Right atrium auricular region (tissue), 2 donors: Measurements from ENCODE around the gene AKAP13. TPM values are rescaled to one million over a fixed set of nuclear protein-coding genes. Genes with fewer than 3 reads are reported as not detected.

Experiments
- DNase-seq: peaks from one replicate; pipeline ENCODE4 v3.0.0-alpha.2; 2019; ENCODE audit warnings: low spot score
- H3K27ac ChIP-seq, 2 donors: fragments of 200-600 bp; sonication (generic); 1 replicate in 1 of 2; 2 replicates in 1 of 2; pipeline ENCODE4 v1.5.1; 2016 to 2019
- H3K27me3 ChIP-seq, 2 donors: fragments of 200-600 bp; sonication (generic); one replicate each; pipeline versions ENCODE4 v1.5.1 to v1.6.0; 2017 to 2019
- H3K36me3 ChIP-seq: fragments of 200-600 bp; sonication (generic); one replicate; pipeline ENCODE4 v1.5.1; 2016
- H3K4me1 ChIP-seq, 2 donors: fragments of 200-600 bp; sonication (generic); one replicate each; pipeline versions ENCODE4 v1.5.1 to v1.6.0; 2017 to 2019
- H3K4me3 ChIP-seq, 2 donors: fragments of 200-600 bp; sonication (generic); 1 replicate in 1 of 2; 2 replicates in 1 of 2; pipeline ENCODE4 v1.5.1; 2017 to 2019; ENCODE audit warnings: mild to moderate bottlenecking in 1 of 2, moderate library complexity in 1 of 2
- H3K9me3 ChIP-seq, 2 donors: fragments of 200-600 bp; sonication (generic); one replicate each; pipeline ENCODE4 v1.5.1; 2019
- total RNA-seq, 2 donors: library from RNA; depleted of rRNA; stranded (reverse); fragments of >200 nt; gene quantifications; one replicate each; pipeline ENCODE4 v1.1.0, GENCODE V29; 2016
- TF ChIP-seq, protein P1 (sequence below), 2 donors: fragments of 200-600 bp; sonication (generic); IDR thresholded peaks; one replicate each; pipeline ENCODE4 v1.5.1; 2019; ENCODE audit warnings: antibody characterized with exemption in 2 of 2

AKAP13 gene
- total RNA-seq, 2 donors from 2014 or later: 293 to 339 TPM

DNA sequence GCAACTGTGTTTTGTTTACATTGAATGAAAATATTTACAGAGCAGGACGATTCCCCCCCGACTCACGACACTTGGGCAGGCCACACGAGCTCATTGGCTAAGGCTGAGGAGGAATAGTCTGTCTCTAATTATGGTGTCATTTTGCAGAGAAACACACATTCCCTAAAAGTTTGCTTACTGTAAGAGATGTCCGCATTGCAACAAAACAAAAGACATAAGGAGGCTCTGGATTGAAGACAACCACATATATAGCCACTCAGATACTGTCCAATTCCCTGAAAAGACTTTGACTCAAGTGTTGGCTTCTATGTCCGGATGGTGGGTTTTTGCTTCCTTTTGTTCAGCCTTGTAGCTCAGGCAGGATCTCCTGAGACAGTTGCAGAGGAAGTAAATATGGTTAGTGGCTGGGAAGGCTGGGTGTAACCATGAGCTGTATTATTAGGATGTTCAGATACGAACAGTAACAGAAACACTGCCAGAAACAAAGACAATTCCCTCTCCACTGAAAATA, 243.9 kb downstream of the AKAP13 start:
- Histone ChIP-seq H3K27me3 (no peaks in the 10 kb centered on the region), H3K4me1 (peaks cover 0 to 99% of the 10 kb centered on the region in 2 donors), H3K36me3 (peaks cover 26% of the 10 kb centered on the region), H3K27ac (peak overlapping the region; percentile 84 to 91), H3K4me3 (peak overlapping the region; percentile 12 to 54), H3K9me3 (no peaks in the 10 kb centered on the region)
- TF ChIP-seq, protein P1, sequence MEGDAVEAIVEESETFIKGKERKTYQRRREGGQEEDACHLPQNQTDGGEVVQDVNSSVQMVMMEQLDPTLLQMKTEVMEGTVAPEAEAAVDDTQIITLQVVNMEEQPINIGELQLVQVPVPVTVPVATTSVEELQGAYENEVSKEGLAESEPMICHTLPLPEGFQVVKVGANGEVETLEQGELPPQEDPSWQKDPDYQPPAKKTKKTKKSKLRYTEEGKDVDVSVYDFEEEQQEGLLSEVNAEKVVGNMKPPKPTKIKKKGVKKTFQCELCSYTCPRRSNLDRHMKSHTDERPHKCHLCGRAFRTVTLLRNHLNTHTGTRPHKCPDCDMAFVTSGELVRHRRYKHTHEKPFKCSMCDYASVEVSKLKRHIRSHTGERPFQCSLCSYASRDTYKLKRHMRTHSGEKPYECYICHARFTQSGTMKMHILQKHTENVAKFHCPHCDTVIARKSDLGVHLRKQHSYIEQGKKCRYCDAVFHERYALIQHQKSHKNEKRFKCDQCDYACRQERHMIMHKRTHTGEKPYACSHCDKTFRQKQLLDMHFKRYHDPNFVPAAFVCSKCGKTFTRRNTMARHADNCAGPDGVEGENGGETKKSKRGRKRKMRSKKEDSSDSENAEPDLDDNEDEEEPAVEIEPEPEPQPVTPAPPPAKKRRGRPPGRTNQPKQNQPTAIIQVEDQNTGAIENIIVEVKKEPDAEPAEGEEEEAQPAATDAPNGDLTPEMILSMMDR (IDR thresholded peaks at IDR 0.05): no peak
- DNase-seq: no peak

DNA sequence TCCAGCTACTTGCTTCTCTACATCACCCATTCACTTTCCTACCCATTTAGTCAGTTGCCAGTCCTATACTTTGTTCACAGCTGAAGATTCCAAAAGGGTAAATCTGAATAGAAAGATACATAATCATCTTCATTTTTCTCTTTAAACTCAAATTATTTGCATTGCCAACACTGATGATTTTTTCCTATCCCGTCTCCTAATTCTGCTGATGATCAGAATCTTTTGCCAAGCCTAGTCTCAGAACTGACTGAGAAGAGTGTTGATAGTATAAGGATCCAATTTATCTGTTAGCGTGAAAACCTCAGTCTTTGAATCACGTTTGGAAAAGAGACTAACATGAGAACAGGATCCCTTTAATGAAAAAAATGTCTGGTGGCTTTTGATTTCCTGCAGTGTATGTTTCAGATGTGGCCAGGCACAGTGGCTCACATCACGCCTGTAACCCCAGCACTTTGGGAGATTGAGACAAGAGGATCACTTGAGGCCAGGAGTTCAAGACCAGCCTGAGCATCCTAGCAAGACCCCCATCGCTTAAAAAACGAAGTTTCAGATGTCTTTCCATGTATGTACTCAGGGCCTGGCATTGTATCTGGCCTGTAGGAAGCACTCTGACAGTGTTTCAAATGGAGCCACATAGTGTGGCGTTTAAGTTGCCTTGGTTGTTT, 244.9 kb downstream of the AKAP13 start:
- Histone ChIP-seq H3K27me3 (no peaks in the 10 kb centered on the region), H3K27ac (peak overlapping the region; percentile 84 to 91), H3K9me3 (no peaks in the 10 kb centered on the region), H3K4me3 (peak overlapping the region in 1 of 2 donors; percentile 54), H3K36me3 (peaks cover 26% of the 10 kb centered on the region), H3K4me1 (peaks cover 0 to 91% of the 10 kb centered on the region in 2 donors)
- TF ChIP-seq, protein P1 (IDR thresholded peaks at IDR 0.05): no peak
- DNase-seq: no peak

DNA sequence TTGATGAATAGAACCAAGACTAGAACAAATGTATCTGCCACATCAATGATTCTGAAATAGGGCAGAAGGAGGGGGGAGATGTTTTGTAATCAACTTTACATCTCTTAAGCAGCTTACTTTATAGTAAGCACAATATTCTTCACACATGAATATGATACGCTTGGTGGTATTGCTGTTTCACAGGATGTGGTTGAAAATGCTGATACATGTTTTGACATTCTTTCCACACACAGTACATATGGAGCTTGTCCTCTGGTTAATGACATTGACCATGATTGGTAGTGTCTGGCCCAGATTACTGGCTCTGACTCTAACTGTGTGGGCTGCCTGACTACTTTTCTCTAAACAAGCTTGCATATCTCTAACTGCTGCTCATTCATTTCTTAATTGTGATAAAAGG, 245.5 kb downstream of the AKAP13 start:
- no peak for DNase-seq
- peak overlapping the region; percentile 84 to 91 for H3K27ac ChIP-seq
- no peaks in the 10 kb centered on the region for H3K9me3 ChIP-seq
- no peaks in the 10 kb centered on the region for H3K27me3 ChIP-seq
- peaks cover 26% of the 10 kb centered on the region for H3K36me3 ChIP-seq
- H3K4me1 ChIP-seq: peaks cover 0 to 91% of the 10 kb centered on the region in 2 donors
- no peak overlapping the region for H3K4me3 ChIP-seq
- TF ChIP-seq, protein P1 (IDR thresholded peaks at IDR 0.05): no peak

DNA sequence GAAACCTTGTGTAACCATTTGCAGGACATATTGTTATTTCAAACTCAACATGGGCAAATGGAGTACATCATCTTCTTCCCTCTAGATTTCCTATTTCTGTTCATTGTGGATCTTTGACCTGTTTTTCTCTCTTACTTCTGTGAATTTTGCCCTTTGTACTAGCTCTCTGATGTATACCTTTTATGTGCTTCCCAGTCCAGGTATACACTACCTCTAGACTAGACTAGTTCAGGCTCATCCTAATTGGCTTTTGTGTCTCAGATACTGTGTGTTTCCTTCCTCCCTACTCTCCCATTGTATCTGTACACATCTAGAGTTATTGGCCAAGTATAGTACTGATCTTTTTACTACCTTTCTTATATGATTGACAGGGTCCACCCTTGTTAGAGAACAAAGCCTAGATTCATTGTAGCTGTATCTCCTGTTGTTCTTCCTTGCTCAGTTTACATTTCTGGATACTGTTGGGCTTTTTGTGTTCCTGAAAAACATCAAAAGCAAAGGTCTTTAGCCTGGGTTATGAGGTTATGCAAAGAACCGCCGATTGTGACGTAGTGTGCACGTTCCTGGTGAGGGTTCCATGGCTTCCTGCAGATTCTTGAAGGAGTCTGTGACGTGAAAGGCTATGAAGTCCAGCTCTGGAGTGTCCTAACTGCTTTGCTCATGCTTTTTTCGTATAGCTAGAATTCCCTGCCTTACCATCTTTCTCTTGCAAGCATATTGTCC, 247.0 kb downstream of the AKAP13 start:
- no peaks in the 10 kb centered on the region for H3K27me3 ChIP-seq
- DNase-seq: no peak
- no peak overlapping the region for H3K4me3 ChIP-seq
- no peaks in the 10 kb centered on the region for H3K9me3 ChIP-seq
- H3K36me3 ChIP-seq: peaks cover 26% of the 10 kb centered on the region
- TF ChIP-seq, protein P1 (IDR thresholded peaks at IDR 0.05): no peak
- peak overlapping the region in 1 of 2 donors; percentile 34 for H3K27ac ChIP-seq
- peaks cover 0 to 90% of the 10 kb centered on the region in 2 donors for H3K4me1 ChIP-seq

DNA sequence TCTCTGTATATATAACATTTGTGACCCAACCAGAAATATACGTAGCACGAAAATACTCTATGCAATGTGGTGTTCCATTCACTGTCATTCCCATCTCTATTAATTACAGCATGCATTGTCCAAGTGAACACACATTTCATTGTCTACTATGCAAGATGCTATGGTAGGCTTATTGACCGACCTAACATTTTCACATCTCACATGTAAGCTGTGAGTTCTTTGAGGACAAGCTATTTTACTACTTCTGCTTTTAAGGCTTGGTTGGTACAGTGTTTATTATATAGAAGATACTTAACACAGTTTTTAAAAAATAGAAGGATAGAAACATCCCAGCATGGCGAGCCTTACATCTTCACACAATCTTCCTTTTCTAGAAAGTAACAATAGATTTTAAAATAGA, 249.9 kb downstream of the AKAP13 start:
- Histone ChIP-seq H3K27me3 (no peaks in the 10 kb centered on the region), H3K36me3 (peaks cover 26% of the 10 kb centered on the region), H3K4me3 (no peak overlapping the region), H3K27ac (peak overlapping the region in 1 of 2 donors; percentile 23), H3K4me1 (peaks cover 0 to 68% of the 10 kb centered on the region in 2 donors), H3K9me3 (no peaks in the 10 kb centered on the region)
- DNase-seq: no peak
- TF ChIP-seq, protein P1 (IDR thresholded peaks at IDR 0.05): no peak
